ENCODE data around the gene VSTM2L.

Gene VSTM2L

DNA sequence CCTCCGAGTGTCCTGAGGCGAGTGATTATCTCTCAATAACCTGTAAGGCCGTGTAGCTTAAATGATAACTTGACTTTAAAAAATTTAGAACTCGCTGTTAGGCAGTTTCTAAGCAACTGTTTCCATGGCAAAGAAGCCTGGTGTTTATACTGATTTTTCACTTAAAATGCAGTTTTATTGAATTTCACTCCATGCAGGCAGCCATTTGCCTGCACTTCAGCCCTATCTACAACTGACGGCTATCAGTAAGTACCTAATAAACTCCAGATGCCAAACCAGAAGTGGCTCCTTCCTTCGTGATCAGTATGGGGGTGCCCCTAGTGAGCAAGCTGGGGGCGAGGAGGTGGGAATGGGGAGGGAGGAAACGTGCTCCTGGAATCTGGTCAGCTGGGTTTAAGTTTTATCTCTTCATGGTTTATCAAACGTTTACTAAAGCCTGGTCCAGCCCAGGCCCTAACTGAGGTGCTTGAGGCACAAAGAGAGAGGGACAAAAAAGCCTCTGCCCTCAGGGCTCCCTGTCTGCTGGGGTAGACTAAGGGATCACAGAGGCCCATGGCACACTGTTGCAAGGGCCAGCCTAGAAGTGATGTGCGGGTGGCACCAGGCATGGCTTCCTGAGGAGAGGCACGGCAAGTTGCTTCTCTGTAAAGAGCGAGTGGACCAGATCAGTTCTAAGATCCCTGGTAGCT is 84.8 kb downstream of the VSTM2L start:
- DNase-seq (ENCODE audit: low read depth): no peak

- DNase-seq (ENCODE audit: low read depth): no peak
Measured at GRCh38 chr20:37988306-37988954, 85.5 kb downstream of the VSTM2L start.

GRCh38 chr20:37989601-37990295 is 86.8 kb downstream of the VSTM2L start:
- DNase-seq (ENCODE audit: low read depth): no peak

GRCh38 chr20:37990571-37991151 is 87.7 kb downstream of the VSTM2L start:
- DNase-seq (ENCODE audit: low read depth): peak; percentile 43

DNA sequence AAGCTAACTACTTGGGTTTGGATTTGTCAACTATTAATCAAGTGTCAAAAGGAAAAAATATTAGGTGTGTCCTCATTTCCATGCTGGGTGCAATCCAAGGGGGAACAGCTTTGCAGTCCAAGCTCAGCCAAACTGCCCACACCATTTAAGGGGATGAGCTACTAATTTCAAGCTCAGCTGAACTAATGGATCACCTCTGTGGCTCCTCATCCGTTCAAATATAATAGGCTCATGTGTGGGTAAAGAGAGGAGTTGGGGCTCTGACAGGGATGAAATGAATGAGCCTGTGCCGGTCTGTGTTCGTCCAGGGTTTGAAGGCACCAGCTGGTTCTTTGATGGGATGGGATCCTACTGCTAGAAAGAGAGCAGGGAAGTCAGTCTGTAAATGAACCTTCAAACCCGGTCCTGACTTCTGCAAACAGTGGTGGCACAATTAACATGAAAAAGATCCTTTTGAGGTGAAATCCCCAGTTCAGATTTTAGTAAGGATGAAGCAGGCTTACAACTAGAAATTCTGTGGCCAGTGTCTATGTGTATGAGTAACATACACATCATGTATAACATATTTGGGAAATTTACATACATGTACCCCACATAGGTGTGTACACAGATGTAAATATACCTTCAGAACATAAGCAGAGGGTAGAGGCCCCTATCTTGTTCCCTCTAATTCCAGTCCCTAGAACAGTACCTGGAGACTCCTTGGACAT is 88.4 kb downstream of the VSTM2L start:
- DNase-seq (ENCODE audit: low read depth): no peak

- DNase-seq (ENCODE audit: low read depth): no peak
Measured at GRCh38 chr20:37991908-37992307, 89.0 kb downstream of the VSTM2L start.

- peak; percentile 11 for DNase-seq (ENCODE audit: low read depth)
Measured at GRCh38 chr20:37992802-37993409, 90.0 kb downstream of the VSTM2L start.

- DNase-seq (ENCODE audit: low read depth): no peak
Measured at GRCh38 chr20:37994512-37994911, 91.6 kb downstream of the VSTM2L start.
